SK-N-SH (cell line): ENCODE measurements around the gene KNCN. TPM values are rescaled to one million over a fixed set of nuclear protein-coding genes. Genes with fewer than 3 reads are reported as not detected.

Experiments used
- CTCF ChIA-PET: fragments of 300-600, 350-600 bp; formaldehyde crosslinking; extraction: SDS; loops from one replicate; lab custom pipeline; 2021; lab: Yijun Ruan, JAX
- POLR2A ChIA-PET: fragments of 350-600 bp; sonication (Branson Sonifier 250); formaldehyde crosslinking; extraction: SDS; loops from one replicate; lab custom pipeline; 2020; ENCODE audit warnings: antibody characterized with exemption, inconsistent platforms; lab: Yijun Ruan, JAX
- DNase-seq: peaks from one replicate; pipeline ENCODE4 v3.0.0; 2012
- H2AFZ ChIP-seq: fragments of 200-600 bp; sonication (generic); 2 replicates; pipeline ENCODE4 v1.8.1; 2016; ENCODE audit warnings: antibody characterized with exemption, mild to moderate bottlenecking, low read depth
- H3F3A ChIP-seq: fragments of 200-600 bp; sonication (generic); replicated peaks from 2 replicates; pipeline ENCODE3; 2016; ENCODE audit warnings: antibody characterized with exemption, mild to moderate bottlenecking; ENCODE audit not compliant: insufficient read depth
- H3K27ac ChIP-seq, 2 experiments: fragments of 200-500 bp in 1 of 2; fragments of 200-600 bp in 1 of 2; sonication (Bioruptor generic) in 1 of 2; sonication (generic), shearing (Covaris generic) in 1 of 2; 2 replicates each; pipeline versions ENCODE4 v1.5.1 to v1.6.1; 2014 to 2016; ENCODE audit warnings: low read depth in 2 of 2, inconsistent platforms in 1 of 2, low read length in 1 of 2, mild to moderate bottlenecking in 1 of 2, mixed read lengths in 1 of 2
- H3K27me3 ChIP-seq: fragments of 200-600 bp; sonication (generic), shearing (Covaris generic); 2 replicates; pipeline ENCODE4 v1.6.1; 2016; ENCODE audit warnings: mixed run types; ENCODE audit not compliant: insufficient read depth
- H3K36me3 ChIP-seq, 2 experiments: fragments of 200-500 bp in 1 of 2; fragments of 200-600 bp in 1 of 2; sonication (Bioruptor generic) in 1 of 2; sonication (generic) in 1 of 2; replicated peaks in 1 of 2; 2 replicates each; pipeline versions ENCODE3 to v1.5.1; 2014 to 2016; ENCODE audit warnings: low read length in 1 of 2, mild to moderate bottlenecking in 1 of 2; ENCODE audit not compliant: insufficient read depth in 2 of 2, control insufficient read depth in 1 of 2
- H3K4me1 ChIP-seq, 2 experiments: fragments of 200-500 bp in 1 of 2; fragments of 200-600 bp in 1 of 2; sonication (Bioruptor generic) in 1 of 2; sonication (generic), shearing (Covaris generic) in 1 of 2; 2 replicates each; pipeline versions ENCODE4 v1.5.1 to v1.6.1; 2014 to 2016; ENCODE audit warnings: low read depth in 1 of 2, low read length in 1 of 2, mixed run types in 1 of 2; ENCODE audit not compliant: insufficient read depth in 2 of 2, control insufficient read depth in 1 of 2
- H3K4me2 ChIP-seq: fragments of 200-600 bp; sonication (generic), shearing (Covaris generic); 2 replicates; pipeline ENCODE4 v1.6.1; 2017; ENCODE audit warnings: mixed run types
- H3K4me3 ChIP-seq, 2 experiments: fragments of 200-500 bp in 1 of 2; fragments of 200-600 bp in 1 of 2; sonication (Bioruptor generic) in 1 of 2; sonication (generic), shearing (Covaris generic) in 1 of 2; 2 replicates each; pipeline versions ENCODE4 v1.5.1 to v1.8.1; 2014 to 2016; ENCODE audit warnings: low read depth in 2 of 2, inconsistent platforms in 1 of 2, low read length in 1 of 2, mild to moderate bottlenecking in 1 of 2, mixed read lengths in 1 of 2, moderate library complexity in 1 of 2
- H3K79me2 ChIP-seq: fragments of 200-600 bp; sonication (generic); 2 replicates; pipeline ENCODE4 v1.8.1; 2017; ENCODE audit warnings: mild to moderate bottlenecking; ENCODE audit not compliant: insufficient read depth
- H3K9ac ChIP-seq: fragments of 200-600 bp; sonication (generic); 2 replicates; pipeline ENCODE4 v1.6.1; 2017; ENCODE audit warnings: mixed run types
- H3K9me2 ChIP-seq: fragments of 200-600 bp; sonication (generic); 2 replicates; pipeline ENCODE4 v1.6.1; 2017; ENCODE audit warnings: mixed run types
- H3K9me3 ChIP-seq: fragments of 200-600 bp; sonication (generic); 2 replicates; pipeline ENCODE4 v1.6.1; 2017; ENCODE audit warnings: mixed run types, mild to moderate bottlenecking, moderate library complexity
- H4K20me1 ChIP-seq: fragments of 200-600 bp; sonication (generic); 2 replicates; pipeline ENCODE4 v1.6.1; 2017; ENCODE audit warnings: mild to moderate bottlenecking, mixed run types; ENCODE audit not compliant: insufficient read depth
- CHD2 ChIP-seq: fragments of 150-350 bp; IDR thresholded peaks from 2 replicates; pipeline ENCODE4 v1.6.1; 2018; ENCODE audit warnings: low read length; ENCODE audit not compliant: partially characterized antibody
- ELF1 ChIP-seq: IDR thresholded peaks from 2 replicates; pipeline ENCODE4 v1.4.0; 2012
- FOXJ3 ChIP-seq: sonication (generic); formaldehyde crosslinking; IDR thresholded peaks from 2 replicates; pipeline ENCODE4 v1.5.1; 2020; ENCODE audit warnings: mild to moderate bottlenecking, missing genetic modification reagents
- GATA2 ChIP-seq: sonication (generic); formaldehyde crosslinking; IDR thresholded peaks from 2 replicates; pipeline ENCODE4 v1.5.0; 2020; ENCODE audit warnings: mild to moderate bottlenecking, missing genetic modification reagents
- JUND ChIP-seq: IDR thresholded peaks from 2 replicates; pipeline ENCODE4 v1.4.0; 2012
- NFIC ChIP-seq: IDR thresholded peaks from 2 replicates; pipeline ENCODE4 v1.4.0; 2012; ENCODE audit warnings: borderline replicate concordance
- PBX3 ChIP-seq: IDR thresholded peaks from 2 replicates; pipeline ENCODE4; 2012
- RAD21 ChIP-seq: IDR thresholded peaks from 2 replicates; pipeline ENCODE4 v1.6.1; 2012; ENCODE audit warnings: mild to moderate bottlenecking, low read length
- RCOR1 ChIP-seq: fragments of 150-350 bp; IDR thresholded peaks from 2 replicates; pipeline ENCODE4 v1.6.1; 2017; ENCODE audit warnings: antibody characterized with exemption, low read length
- RXRA ChIP-seq: IDR thresholded peaks from 2 replicates; pipeline ENCODE4 v1.4.0; 2012; ENCODE audit warnings: low read depth, mild to moderate bottlenecking, borderline replicate concordance
- SIN3A ChIP-seq: IDR thresholded peaks from 2 replicates; pipeline ENCODE4 v1.6.1; 2012; ENCODE audit warnings: low read depth, mild to moderate bottlenecking, low read length, moderate library complexity, borderline replicate concordance
- SMC3 ChIP-seq: IDR thresholded peaks from 2 replicates; pipeline ENCODE4 v1.6.1; 2012; ENCODE audit warnings: low read depth, low read length, improper control_type of control experiment
- TCF12 ChIP-seq: IDR thresholded peaks from 2 replicates; pipeline ENCODE4 v1.4.0; 2012
- ZBTB33 ChIP-seq: IDR thresholded peaks from 2 replicates; pipeline ENCODE4 v1.4.0; 2012; ENCODE audit warnings: low read depth, borderline replicate concordance
- WGBS: methylation state at CpG from one replicate; pipeline ENCODE4 v1.1.6; 2017; ENCODE audit warnings: low lambda C conversion rate; 5-methylcytosine and 5-hydroxymethylcytosine counted together
- polyA plus RNA-seq, 3 experiments: library from polyadenylated mRNA; depleted of rRNA; stranded (reverse); fragments of >200 nt; gene quantifications; 2 replicates each; pipeline ENCODE4 v1.2.3, GENCODE V29; 2012
- TF ChIP-seq, protein P1 (sequence below): fragments of 150-350 bp; IDR thresholded peaks from 2 replicates; pipeline ENCODE4 v1.6.1; 2017; ENCODE audit warnings: antibody characterized with exemption, low read length, low read depth, borderline replicate concordance
- TF ChIP-seq, protein P2 (sequence below): fragments of 150-350 bp; IDR thresholded peaks from 2 replicates; pipeline ENCODE4 v1.6.1; 2016; ENCODE audit warnings: mild to moderate bottlenecking, low read depth, low read length
- TF ChIP-seq, protein P3 (sequence below): IDR thresholded peaks from 2 replicates; pipeline ENCODE4 v1.6.1; 2012; ENCODE audit warnings: mild to moderate bottlenecking, low read depth, low read length, moderate library complexity
- TF ChIP-seq, protein P4 (sequence below): IDR thresholded peaks from 2 replicates; pipeline ENCODE4 v1.4.0; 2012; ENCODE audit warnings: low read depth

KNCN gene
- polyA plus RNA-seq, 1 of the 3 experiments (the other 2 are of a cell fraction): not detected

GRCh38 chr1:46515576-46515975 is 35.9 kb downstream of the KNCN start:
- CTCF ChIA-PET: interaction anchor here (1.0 to 5.9 kb wide), 4 partner anchors 13 to 70 kb away, joined by 3 to 38 read pairs (median 14); no protein-coding TSS in a partner anchor
- WGBS: 93% methylated on average over 6 of the region's 6 CpGs
- no peak overlapping the region for H2AFZ ChIP-seq
- no peaks in the 10 kb centered on the region for H3K27me3 ChIP-seq
- no peak overlapping the region for H3K4me2 ChIP-seq
- H3K27ac ChIP-seq: no peak overlapping the region
- H3F3A ChIP-seq: peaks cover 4% of the 10 kb centered on the region
- no peak overlapping the region for H3K9ac ChIP-seq
- DNase-seq: no peak
- H3K4me3 ChIP-seq: no peak overlapping the region
- H3K9me3 ChIP-seq: no peaks in the 10 kb centered on the region
- TF ChIP-seq, protein P1, sequence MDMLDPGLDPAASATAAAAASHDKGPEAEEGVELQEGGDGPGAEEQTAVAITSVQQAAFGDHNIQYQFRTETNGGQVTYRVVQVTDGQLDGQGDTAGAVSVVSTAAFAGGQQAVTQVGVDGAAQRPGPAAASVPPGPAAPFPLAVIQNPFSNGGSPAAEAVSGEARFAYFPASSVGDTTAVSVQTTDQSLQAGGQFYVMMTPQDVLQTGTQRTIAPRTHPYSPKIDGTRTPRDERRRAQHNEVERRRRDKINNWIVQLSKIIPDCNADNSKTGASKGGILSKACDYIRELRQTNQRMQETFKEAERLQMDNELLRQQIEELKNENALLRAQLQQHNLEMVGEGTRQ: no peak
- no peak for TF ChIP-seq JUND
- no peak for TF ChIP-seq SIN3A
- no peak for TF ChIP-seq NFIC
- no peak for TF ChIP-seq GATA2 (CRISPR knock-in tag)
- TF ChIP-seq ZBTB33: no peak
- TF ChIP-seq ELF1: no peak
- TF ChIP-seq, protein P2, sequence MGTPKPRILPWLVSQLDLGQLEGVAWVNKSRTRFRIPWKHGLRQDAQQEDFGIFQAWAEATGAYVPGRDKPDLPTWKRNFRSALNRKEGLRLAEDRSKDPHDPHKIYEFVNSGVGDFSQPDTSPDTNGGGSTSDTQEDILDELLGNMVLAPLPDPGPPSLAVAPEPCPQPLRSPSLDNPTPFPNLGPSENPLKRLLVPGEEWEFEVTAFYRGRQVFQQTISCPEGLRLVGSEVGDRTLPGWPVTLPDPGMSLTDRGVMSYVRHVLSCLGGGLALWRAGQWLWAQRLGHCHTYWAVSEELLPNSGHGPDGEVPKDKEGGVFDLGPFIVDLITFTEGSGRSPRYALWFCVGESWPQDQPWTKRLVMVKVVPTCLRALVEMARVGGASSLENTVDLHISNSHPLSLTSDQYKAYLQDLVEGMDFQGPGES: no peak
- TF ChIP-seq RXRA: no peak
- no peak for TF ChIP-seq TCF12
- no peak for TF ChIP-seq RAD21
- no peak for TF ChIP-seq CHD2
- no peak for TF ChIP-seq SMC3
- no peak for TF ChIP-seq PBX3
- no peak for TF ChIP-seq FOXJ3 (CRISPR knock-in tag)
- no peak for TF ChIP-seq RCOR1
- TF ChIP-seq, protein P3, sequence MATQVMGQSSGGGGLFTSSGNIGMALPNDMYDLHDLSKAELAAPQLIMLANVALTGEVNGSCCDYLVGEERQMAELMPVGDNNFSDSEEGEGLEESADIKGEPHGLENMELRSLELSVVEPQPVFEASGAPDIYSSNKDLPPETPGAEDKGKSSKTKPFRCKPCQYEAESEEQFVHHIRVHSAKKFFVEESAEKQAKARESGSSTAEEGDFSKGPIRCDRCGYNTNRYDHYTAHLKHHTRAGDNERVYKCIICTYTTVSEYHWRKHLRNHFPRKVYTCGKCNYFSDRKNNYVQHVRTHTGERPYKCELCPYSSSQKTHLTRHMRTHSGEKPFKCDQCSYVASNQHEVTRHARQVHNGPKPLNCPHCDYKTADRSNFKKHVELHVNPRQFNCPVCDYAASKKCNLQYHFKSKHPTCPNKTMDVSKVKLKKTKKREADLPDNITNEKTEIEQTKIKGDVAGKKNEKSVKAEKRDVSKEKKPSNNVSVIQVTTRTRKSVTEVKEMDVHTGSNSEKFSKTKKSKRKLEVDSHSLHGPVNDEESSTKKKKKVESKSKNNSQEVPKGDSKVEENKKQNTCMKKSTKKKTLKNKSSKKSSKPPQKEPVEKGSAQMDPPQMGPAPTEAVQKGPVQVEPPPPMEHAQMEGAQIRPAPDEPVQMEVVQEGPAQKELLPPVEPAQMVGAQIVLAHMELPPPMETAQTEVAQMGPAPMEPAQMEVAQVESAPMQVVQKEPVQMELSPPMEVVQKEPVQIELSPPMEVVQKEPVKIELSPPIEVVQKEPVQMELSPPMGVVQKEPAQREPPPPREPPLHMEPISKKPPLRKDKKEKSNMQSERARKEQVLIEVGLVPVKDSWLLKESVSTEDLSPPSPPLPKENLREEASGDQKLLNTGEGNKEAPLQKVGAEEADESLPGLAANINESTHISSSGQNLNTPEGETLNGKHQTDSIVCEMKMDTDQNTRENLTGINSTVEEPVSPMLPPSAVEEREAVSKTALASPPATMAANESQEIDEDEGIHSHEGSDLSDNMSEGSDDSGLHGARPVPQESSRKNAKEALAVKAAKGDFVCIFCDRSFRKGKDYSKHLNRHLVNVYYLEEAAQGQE: no peak
- TF ChIP-seq, protein P4, sequence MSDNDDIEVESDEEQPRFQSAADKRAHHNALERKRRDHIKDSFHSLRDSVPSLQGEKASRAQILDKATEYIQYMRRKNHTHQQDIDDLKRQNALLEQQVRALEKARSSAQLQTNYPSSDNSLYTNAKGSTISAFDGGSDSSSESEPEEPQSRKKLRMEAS: no peak
- H3K9me2 ChIP-seq: no peaks in the 10 kb centered on the region
- POLR2A ChIA-PET: no interaction called here
- peaks cover 12 to 14% of the 10 kb centered on the region in 2 experiments; a peak in 3 of 4 replicates for H3K4me1 ChIP-seq
- H4K20me1 ChIP-seq: no peaks in the 10 kb centered on the region
- H3K36me3 ChIP-seq: no peaks in the 10 kb centered on the region
- no peaks in the 10 kb centered on the region for H3K79me2 ChIP-seq
